HUDEP-2 (cell line): ENCODE measurements around the gene CEP164.
"Not testable (repeated sequence)": the region's sequence is repeated elsewhere in the genome, so short reads cannot be mapped to it uniquely, and the experiment has no call there.

Experiments used
- DNase-seq, 76 experiments: peaks; one replicate each; lab custom pipeline; 2025; ENCODE audit not compliant: unreplicated experiment in 76 of 76; lab: John Stamatoyannopoulos, UW

Gene CEP164

GRCh38 chr11:117392001-117392690 lies 64.5 kb downstream of the CEP164 start:
- no peak for DNase-seq

- no peak for DNase-seq
Measured at GRCh38 chr11:117392979-117393378, 65.3 kb downstream of the CEP164 start.

- no peak for DNase-seq
Measured at GRCh38 chr11:117394221-117394925, 66.7 kb downstream of the CEP164 start.

DNA sequence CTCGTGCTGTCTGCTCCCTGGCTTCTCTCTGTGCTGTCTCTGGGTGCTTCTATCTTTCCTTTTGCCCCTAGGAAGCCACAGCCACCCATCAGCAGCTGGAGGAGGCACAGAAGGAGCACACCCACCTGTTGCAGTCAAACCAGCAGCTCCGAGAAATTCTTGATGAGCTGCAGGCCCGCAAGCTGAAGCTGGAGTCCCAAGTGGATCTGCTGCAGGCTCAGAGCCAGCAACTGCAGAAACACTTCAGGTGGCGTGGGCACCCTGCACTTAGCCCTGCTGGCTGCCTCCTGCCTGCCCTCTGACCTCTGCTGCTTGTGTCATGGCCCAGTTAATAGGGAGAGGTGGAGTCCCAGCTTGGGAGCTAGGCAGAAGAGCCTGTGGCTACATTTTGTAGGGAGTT lies 67.8 kb downstream of the CEP164 start:
- DNase-seq = no peak

DNA sequence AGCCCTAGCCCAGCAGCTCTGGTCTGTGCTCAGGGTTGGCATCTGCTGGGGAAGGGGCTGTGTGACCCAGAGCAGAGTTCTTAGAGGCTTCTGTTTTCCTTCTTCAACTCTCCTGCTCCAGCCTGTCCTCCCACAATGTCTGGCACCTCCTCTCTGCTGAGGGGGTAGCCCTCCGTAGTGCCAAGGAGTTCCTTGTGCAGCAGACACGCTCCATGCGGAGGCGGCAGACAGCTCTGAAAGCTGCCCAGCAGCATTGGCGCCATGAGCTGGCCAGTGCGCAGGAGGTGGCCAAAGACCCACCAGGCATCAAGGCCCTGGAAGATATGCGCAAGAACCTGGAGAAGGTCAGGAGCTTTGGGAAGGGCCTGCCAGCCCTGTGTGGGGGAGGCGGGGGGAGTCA lies 69.3 kb downstream of the CEP164 start:
- no peak for DNase-seq

DNA sequence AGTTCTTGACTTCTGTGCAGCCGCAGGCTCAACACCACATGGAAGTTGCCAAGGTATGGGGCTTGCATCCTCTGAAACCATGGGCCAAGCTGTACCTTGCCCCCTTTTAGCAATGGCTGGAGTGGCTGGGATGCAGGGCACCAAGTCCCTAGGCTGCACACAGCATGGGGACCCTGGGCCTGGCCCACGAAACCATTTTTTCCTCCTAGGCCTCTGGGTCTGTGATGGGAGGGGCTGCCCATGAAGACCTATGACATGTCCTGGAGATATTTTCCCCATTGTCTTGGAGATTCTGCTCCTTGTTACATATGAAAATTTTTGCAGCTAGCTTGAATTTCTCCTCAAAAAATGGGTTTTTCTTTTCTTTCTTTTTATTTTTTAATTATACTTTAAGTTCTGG lies 71.0 kb downstream of the CEP164 start:
- DNase-seq = not testable (repeated sequence)

DNA sequence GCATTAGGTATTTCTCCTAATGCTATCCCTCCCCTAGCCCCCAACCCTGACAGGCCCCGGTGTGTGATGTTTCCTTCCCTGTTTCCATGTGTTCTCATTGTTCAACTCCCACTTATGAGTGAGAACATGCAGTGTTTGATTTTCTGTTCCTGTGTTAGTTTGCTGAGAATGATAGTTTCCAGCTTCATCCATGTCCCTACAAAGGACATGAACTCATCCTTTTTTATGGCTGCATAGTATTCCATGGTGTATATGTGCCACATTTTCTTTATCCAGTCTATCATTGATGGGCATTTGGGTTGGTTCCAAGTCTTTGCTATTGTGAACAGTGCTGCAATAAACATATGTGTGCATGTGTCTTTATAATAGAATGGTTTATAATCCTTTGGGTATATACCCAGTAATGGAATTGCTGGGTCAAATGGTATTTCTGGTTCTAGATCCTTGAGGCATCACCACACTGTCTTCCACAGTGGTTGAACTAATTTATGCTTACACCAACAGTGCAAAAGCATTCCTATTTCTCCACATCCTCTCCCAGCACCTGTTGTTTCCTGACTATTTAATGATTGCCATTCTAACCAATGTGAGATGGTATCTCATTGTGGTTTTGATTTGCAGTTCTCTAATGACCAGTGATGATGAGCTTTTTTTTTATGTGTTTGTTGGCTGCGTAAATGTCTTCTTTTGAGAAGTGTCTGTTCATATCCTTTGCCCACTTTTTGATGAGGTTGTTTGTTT lies 71.6 kb downstream of the CEP164 start:
- DNase-seq = not testable (repeated sequence)

GRCh38 chr11:117405898-117406297 lies 78.2 kb downstream of the CEP164 start:
- DNase-seq = not testable (repeated sequence)

- DNase-seq = no peak
Measured at GRCh38 chr11:117407016-117407415, 79.4 kb downstream of the CEP164 start.

DNA sequence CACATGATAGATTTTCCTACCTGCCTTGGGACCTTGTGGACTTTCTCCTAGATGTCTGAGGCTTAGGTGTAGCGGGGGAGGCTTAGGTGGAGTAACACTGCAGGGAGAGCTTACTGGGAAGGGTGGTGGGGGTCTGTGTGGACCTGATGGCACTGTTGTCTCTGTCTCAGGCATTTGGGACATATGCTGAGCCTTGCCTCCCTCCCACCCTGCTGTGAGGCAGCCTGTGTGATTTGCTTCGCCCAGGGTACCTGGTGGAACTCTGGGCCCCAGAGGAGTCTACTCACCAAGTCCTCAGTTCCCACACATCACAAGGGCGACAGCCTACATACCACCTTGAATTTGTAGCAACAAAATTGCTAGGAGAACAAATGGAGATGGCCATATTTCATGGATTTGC lies 80.7 kb downstream of the CEP164 start:
- DNase-seq = no peak

DNA sequence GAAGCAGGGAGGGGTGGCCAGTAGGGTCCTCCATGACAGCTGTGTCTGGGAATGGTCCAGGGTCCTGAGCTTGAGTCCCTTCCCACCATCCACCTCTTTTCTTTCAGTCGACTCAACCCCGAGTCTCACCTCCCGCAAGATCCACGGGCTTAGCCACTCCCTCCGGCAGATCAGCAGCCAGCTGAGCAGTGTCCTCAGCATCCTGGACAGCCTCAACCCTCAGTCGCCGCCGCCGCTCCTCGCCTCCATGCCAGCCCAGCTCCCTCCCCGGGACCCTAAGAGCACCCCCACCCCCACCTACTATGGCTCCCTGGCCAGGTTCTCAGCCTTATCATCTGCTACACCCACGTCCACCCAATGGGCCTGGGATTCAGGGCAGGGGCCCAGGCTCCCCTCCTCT lies 81.9 kb downstream of the CEP164 start:
- DNase-seq = no peak

- no peak for DNase-seq
Measured at GRCh38 chr11:117410238-117410637, 82.6 kb downstream of the CEP164 start.

DNA sequence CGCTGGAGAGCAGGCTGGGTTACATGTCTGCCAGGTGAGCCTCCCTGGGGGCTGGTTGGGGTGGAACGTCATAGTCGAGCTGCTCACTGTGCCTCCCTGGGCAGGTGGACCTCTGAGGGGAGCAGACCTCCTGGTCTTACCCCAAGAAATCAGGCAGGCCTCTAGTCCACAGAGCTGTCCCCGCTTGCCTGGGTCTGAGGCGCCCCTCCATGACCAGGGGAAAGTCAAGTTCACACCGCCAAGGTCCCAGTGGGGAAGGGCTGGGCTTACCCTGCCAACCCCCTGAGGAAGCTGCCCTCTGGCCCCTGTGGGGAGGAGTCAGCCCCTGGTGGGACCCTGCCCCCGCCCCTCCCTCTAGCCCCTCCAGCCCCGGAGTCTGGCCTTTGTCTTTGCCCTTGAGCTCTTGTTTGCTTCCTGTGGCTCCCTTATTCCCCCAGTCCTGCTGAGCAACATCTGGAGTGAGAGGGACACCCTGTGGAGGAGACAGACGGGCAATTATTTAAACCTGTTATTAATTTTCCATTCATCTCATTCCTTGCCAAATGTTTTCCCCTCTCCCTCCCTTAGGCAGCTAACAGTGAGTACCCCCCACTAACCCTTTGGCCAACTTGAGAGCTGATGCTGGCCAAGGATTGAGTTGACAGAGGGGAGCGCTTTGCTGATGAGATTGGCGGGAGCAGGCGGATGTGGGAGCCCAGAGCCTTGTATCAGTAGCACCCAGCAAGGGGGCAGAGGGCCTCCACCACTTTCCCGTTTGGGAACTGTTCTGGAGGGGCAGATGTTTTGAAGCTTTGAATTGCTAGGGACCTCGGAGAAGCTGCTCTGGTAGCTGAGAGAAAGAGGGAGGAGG lies 83.4 kb downstream of the CEP164 start:
- no peak for DNase-seq

- DNase-seq = no peak
Measured at GRCh38 chr11:117411736-117412135, 84.1 kb downstream of the CEP164 start.

- DNase-seq = no peak
Measured at GRCh38 chr11:117412176-117412575, 84.5 kb downstream of the CEP164 start.

DNA sequence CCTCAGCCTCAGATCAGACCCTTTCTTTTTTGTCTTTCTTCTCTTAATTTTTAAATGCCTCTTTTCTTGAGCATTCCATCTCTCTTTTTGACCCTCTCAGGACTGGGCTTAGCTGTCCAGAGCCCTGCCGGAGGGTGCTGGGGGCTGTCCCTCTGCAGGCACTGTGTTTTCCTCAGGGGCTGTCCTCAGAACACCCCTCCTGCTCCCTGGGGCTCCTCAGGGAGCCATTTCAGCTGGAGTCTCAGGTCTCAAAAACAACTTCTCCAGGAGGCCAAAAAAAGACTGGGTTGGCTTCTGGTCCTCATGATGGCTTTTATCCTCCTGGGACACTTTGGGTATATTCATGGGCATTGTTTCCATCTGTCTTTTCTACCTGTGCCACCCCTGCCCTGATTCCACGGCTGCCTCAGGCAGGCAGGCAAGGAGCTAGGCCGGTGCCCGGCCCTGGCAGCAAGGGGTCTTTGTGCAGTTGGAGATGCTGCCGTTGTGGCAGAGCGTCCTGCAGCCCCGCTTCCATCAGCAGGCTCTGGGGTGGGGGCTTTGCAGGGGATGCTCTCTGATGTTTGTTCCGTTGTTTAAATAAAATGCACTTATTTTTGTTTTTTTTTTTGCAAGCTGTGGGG lies 85.1 kb downstream of the CEP164 start:
- DNase-seq = no peak

DNA sequence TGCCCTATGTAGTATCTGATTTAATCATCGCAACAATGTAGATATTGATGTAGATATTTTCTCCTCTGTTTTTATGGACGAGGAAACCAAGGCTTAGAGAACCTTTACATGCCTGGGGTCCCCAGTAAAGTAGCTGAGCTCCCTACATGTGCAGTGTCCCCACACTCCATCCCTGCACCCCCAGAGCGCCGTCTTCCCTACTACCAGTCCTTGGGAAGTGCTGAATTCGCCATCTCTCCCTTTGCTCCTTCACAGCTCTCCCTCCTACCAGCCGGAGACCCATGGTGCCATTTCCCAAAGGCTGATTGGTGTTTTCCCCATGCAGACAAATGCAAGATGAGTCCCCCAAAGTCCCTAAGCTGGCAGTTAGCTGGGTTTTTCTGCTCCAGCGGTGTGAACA lies 86.0 kb downstream of the CEP164 start:
- DNase-seq = no peak

- no peak for DNase-seq
Measured at GRCh38 chr11:117414724-117415123, 87.1 kb downstream of the CEP164 start.

GRCh38 chr11:117415358-117415896 lies 87.8 kb downstream of the CEP164 start:
- DNase-seq = no peak

DNA sequence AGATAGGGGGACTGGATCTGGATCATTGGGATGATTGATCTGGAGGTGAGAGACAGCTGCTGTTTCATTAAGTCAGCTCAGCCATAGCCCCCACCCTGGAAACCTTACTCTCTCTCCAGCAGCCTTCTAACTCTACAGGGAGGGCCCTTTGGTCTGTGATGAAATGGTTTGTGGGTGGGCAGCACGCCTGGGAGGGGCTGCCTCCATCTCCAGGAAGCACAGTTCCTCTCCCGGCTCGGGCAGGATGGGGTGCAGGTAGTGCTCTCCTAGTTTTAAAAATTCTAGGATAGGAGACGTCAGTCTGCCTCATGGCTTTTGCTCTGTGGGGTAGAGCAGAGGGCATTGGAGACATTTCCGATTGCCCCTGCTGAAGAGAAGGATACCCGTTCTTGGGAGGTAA lies 89.7 kb downstream of the CEP164 start:
- no peak for DNase-seq
